SK-N-SH treated with all-trans-retinoic acid at 6 μM for 48 hours (cell line): ENCODE measurements around the gene PTPRT.

Source experiments
- ATAC-seq: fragments of 200-7000 bp; cut with Tn5 transposase; 3 replicates; pipeline ENCODE4 v1.9.1; 2020; ENCODE audit warnings: mild to moderate bottlenecking, moderate library complexity
- BACH2 ChIP-seq: fragments of 250-450 bp; sonication (Bioruptor Pico); IDR thresholded peaks from 2 replicates; pipeline ENCODE4 v1.9.0; 2021; ENCODE audit warnings: mild to moderate bottlenecking, borderline replicate concordance
- CREB5 ChIP-seq: fragments of 250-450 bp; sonication (Bioruptor Pico); IDR thresholded peaks from 2 replicates; pipeline ENCODE4 v1.5.1; 2020; ENCODE audit warnings: low read depth, mild to moderate bottlenecking, moderate library complexity
- CSDC2 ChIP-seq: fragments of 250-450 bp; sonication (Bioruptor Pico); IDR thresholded peaks from 2 replicates; pipeline ENCODE4 v1.5.0; 2020; ENCODE audit warnings: mild to moderate bottlenecking, moderate library complexity
- ESRRG ChIP-seq: fragments of 250-450 bp; sonication (Bioruptor Pico); IDR thresholded peaks from 2 replicates; pipeline ENCODE4 v1.6.1; 2021; ENCODE audit warnings: mild to moderate bottlenecking
- GLIS3 ChIP-seq: fragments of 250-450 bp; sonication (Bioruptor Pico); IDR thresholded peaks from 2 replicates; pipeline ENCODE4 v1.5.0; 2020; ENCODE audit warnings: mild to moderate bottlenecking, moderate library complexity
- ISL1 ChIP-seq: fragments of 250-450 bp; sonication (Bioruptor Pico); IDR thresholded peaks from 2 replicates; pipeline ENCODE4 v2.1.2; 2022; ENCODE audit warnings: mild to moderate bottlenecking, moderate library complexity
- OSR1 ChIP-seq: fragments of 250-450 bp; sonication (Bioruptor Pico); IDR thresholded peaks from 2 replicates; pipeline ENCODE4 v1.8.0; 2022; ENCODE audit warnings: moderate library complexity, mild to moderate bottlenecking, inconsistent platforms
- PATZ1 ChIP-seq: fragments of 250-450 bp; sonication (Bioruptor Pico); IDR thresholded peaks from 2 replicates; pipeline ENCODE4 v1.8.0; 2020; ENCODE audit warnings: mild to moderate bottlenecking, moderate library complexity, borderline replicate concordance
- POU6F1 ChIP-seq: fragments of 250-450 bp; sonication (Bioruptor Pico); IDR thresholded peaks from 2 replicates; pipeline ENCODE4 v1.8.0; 2021; ENCODE audit warnings: low read depth, mild to moderate bottlenecking, moderate library complexity, borderline replicate concordance
- PPARA ChIP-seq: fragments of 250-450 bp; sonication (Bioruptor Pico); IDR thresholded peaks from 2 replicates; pipeline ENCODE4 v1.5.0; 2020; ENCODE audit warnings: mild to moderate bottlenecking, borderline replicate concordance
- SNAI2 ChIP-seq: fragments of 250-450 bp; sonication (Bioruptor Pico); IDR thresholded peaks from 2 replicates; pipeline ENCODE4 v1.5.0; 2020; ENCODE audit warnings: mild to moderate bottlenecking, moderate library complexity
- TCF4 ChIP-seq: fragments of 250-450 bp; sonication (Bioruptor Pico); IDR thresholded peaks from 2 replicates; pipeline ENCODE4 v1.8.0; 2021; ENCODE audit warnings: mild to moderate bottlenecking, moderate library complexity, borderline replicate concordance
- TOX ChIP-seq: fragments of 250-450 bp; sonication (Bioruptor Pico); IDR thresholded peaks from 2 replicates; pipeline ENCODE4 v1.8.0; 2021; ENCODE audit warnings: mild to moderate bottlenecking, moderate library complexity, borderline replicate concordance
- TSHZ2 ChIP-seq: fragments of 250-450 bp; sonication (Bioruptor Pico); IDR thresholded peaks from 2 replicates; pipeline ENCODE4 v1.5.0; 2020; ENCODE audit warnings: mild to moderate bottlenecking, moderate library complexity
- ZC3H10 ChIP-seq: fragments of 250-450 bp; sonication (Bioruptor Pico); IDR thresholded peaks from 2 replicates; pipeline ENCODE4 v1.5.1; 2021; ENCODE audit warnings: mild to moderate bottlenecking, moderate library complexity
- ZFP3 ChIP-seq: fragments of 250-450 bp; sonication (Bioruptor Pico); IDR thresholded peaks from 2 replicates; pipeline ENCODE4 v1.5.0; 2020; ENCODE audit warnings: mild to moderate bottlenecking, moderate library complexity
- ZFP30 ChIP-seq: fragments of 450-650 bp; formaldehyde crosslinking; IDR thresholded peaks from 2 replicates; pipeline ENCODE4 v1.5.0; 2022; ENCODE audit warnings: mild to moderate bottlenecking, moderate library complexity
- ZNF565 ChIP-seq: fragments of 450-650 bp; formaldehyde crosslinking; conservative IDR thresholded peaks from 2 replicates; pipeline ENCODE4 v1.5.0; 2020; ENCODE audit warnings: low read depth, mild to moderate bottlenecking, moderate library complexity
- ZNF70 ChIP-seq: fragments of 450-650 bp; formaldehyde crosslinking; IDR thresholded peaks from 2 replicates; pipeline ENCODE4 v1.5.0; 2020; ENCODE audit warnings: mild to moderate bottlenecking, moderate library complexity

PTPRT gene

GRCh38 chr20:43220612-43221011, 30.9 kb upstream of the PTPRT start:
- ATAC-seq = no peak
- TF ChIP-seq TCF4 (CRISPR knock-in tag) (no peak), TOX (CRISPR knock-in tag) (no peak), ZNF565 (no peak), ZFP30 (CRISPR knock-in tag) (no peak), ZC3H10 (CRISPR knock-in tag) (no peak), SNAI2 (CRISPR knock-in tag) (no peak), ZNF70 (CRISPR knock-in tag) (no peak), ESRRG (CRISPR knock-in tag) (no peak), GLIS3 (no peak), CREB5 (CRISPR knock-in tag) (no peak), BACH2 (CRISPR knock-in tag) (no peak), ZFP3 (CRISPR knock-in tag) (no peak), TSHZ2 (CRISPR knock-in tag) (no peak), OSR1 (CRISPR knock-in tag) (no peak), POU6F1 (no peak), PATZ1 (CRISPR knock-in tag) (no peak), ISL1 (CRISPR knock-in tag) (no peak), CSDC2 (no peak)
- TF ChIP-seq, all 23 proteins: peak for 0

GRCh38 chr20:43210901-43211300, 21.2 kb upstream of the PTPRT start:
- ATAC-seq = no peak
- TF ChIP-seq GLIS3 (no peak), OSR1 (CRISPR knock-in tag) (no peak), ESRRG (CRISPR knock-in tag) (no peak)

GRCh38 chr20:43209831-43210230, 20.1 kb upstream of the PTPRT start:
- ATAC-seq = no peak
- TF ChIP-seq CSDC2 (no peak), PPARA (CRISPR knock-in tag) (no peak), BACH2 (CRISPR knock-in tag) (no peak), ZNF70 (CRISPR knock-in tag) (no peak), ISL1 (CRISPR knock-in tag) (no peak), TCF4 (CRISPR knock-in tag) (no peak)

GRCh38 chr20:43205699-43206098, 16.0 kb upstream of the PTPRT start:
- ATAC-seq = no peak
- no peak for TF ChIP-seq ZNF70 (CRISPR knock-in tag)
- TF ChIP-seq BACH2 (CRISPR knock-in tag) = no peak
- no peak for TF ChIP-seq TSHZ2 (CRISPR knock-in tag)
- TF ChIP-seq PPARA (CRISPR knock-in tag) = no peak
- no peak for TF ChIP-seq OSR1 (CRISPR knock-in tag)
